Neural cell (in vitro differentiated cells): ENCODE results near the gene SPPL2A. TPM values are rescaled to one million over a fixed set of nuclear protein-coding genes. Genes with fewer than 3 reads are reported as not detected.

Experiments used
- H2AFZ ChIP-seq: fragments of 200-600, 300-800 bp; sonication (generic), shearing (Covaris generic); 2 replicates; pipeline ENCODE4 v1.6.0; 2014; ENCODE audit warnings: low read depth, mild to moderate bottlenecking, antibody characterized with exemption, low read length, moderate library complexity
- H3F3A ChIP-seq: fragments of 200-600 bp; shearing (Covaris generic); 2 replicates; pipeline ENCODE4 v1.6.1; 2016; ENCODE audit warnings: mild to moderate bottlenecking, moderate library complexity, mixed read lengths, antibody characterized with exemption, low read length; ENCODE audit not compliant: insufficient read depth, poor library complexity, severe bottlenecking
- H3K27ac ChIP-seq: fragments of 200-600, 300-800 bp; sonication (generic), shearing (Covaris generic); 2 replicates; pipeline ENCODE4 v1.5.1; 2014; ENCODE audit warnings: mild to moderate bottlenecking, low read length, moderate library complexity
- H3K27me3 ChIP-seq: fragments of 300-800, 200-600 bp; sonication (generic), shearing (Covaris generic); 2 replicates; pipeline ENCODE4 v1.6.0; 2014; ENCODE audit warnings: mild to moderate bottlenecking, low read depth, low read length, moderate library complexity; ENCODE audit not compliant: insufficient read depth
- H3K36me3 ChIP-seq: fragments of 300-800, 200-600 bp; sonication (generic), shearing (Covaris generic); 2 replicates; pipeline ENCODE4 v1.5.1; 2014; ENCODE audit warnings: mild to moderate bottlenecking, antibody characterized with exemption, low read length, moderate library complexity; ENCODE audit not compliant: insufficient read depth
- H3K4me2 ChIP-seq: fragments of 300-800, 200-600 bp; sonication (generic), shearing (Covaris generic); 2 replicates; pipeline ENCODE4 v1.6.0; 2014; ENCODE audit warnings: mild to moderate bottlenecking, low read length
- H3K4me3 ChIP-seq: fragments of 300-800, 200-600 bp; sonication (generic), shearing (Covaris generic); 2 replicates; pipeline ENCODE4 v1.5.1; 2014; ENCODE audit warnings: mild to moderate bottlenecking, low read length, moderate library complexity
- H3K79me2 ChIP-seq: fragments of 200-600 bp; shearing (Covaris generic); replicated peaks from 2 replicates; pipeline ENCODE4 v1.6.0; 2014; ENCODE audit warnings: mild to moderate bottlenecking, low read length, moderate library complexity; ENCODE audit not compliant: insufficient read depth
- H3K9ac ChIP-seq: fragments of 300-800, 200-600 bp; sonication (generic), shearing (Covaris generic); 2 replicates; pipeline ENCODE4 v1.6.1; 2016; ENCODE audit warnings: mild to moderate bottlenecking, low read length, mixed read lengths
- H3K9me2 ChIP-seq: fragments of 200-600 bp; shearing (Covaris generic); 2 replicates; pipeline ENCODE4 v1.6.1; 2016; ENCODE audit warnings: mild to moderate bottlenecking, low read length, mixed read lengths; ENCODE audit not compliant: insufficient read depth
- H3K9me3 ChIP-seq: fragments of 200-600, 300-800 bp; sonication (generic), shearing (Covaris generic); 2 replicates; pipeline ENCODE4 v1.6.1; 2016; ENCODE audit warnings: mild to moderate bottlenecking, mixed run types, low read length, moderate library complexity, mixed read lengths
- H4K20me1 ChIP-seq: fragments of 200-600 bp; shearing (Covaris generic); 2 replicates; pipeline ENCODE4 v1.6.1; 2016; ENCODE audit warnings: mild to moderate bottlenecking, mixed run types; ENCODE audit not compliant: insufficient read depth
- CTCF ChIP-seq: fragments of 450-650 bp; IDR thresholded peaks from 2 replicates; pipeline ENCODE4 v1.5.1; 2014; ENCODE audit warnings: antibody characterized with exemption, mild to moderate bottlenecking, moderate library complexity; ENCODE audit not compliant: poor library complexity, severe bottlenecking
- EP300 ChIP-seq: fragments of 450-650 bp; conservative IDR thresholded peaks from 2 replicates; pipeline ENCODE4 v1.6.1; 2014; ENCODE audit warnings: antibody characterized with exemption, mild to moderate bottlenecking, moderate library complexity; ENCODE audit not compliant: poor library complexity, severe bottlenecking
- EZH2 ChIP-seq: fragments of 200-600, 300-800 bp; shearing (Covaris generic), sonication (generic); IDR thresholded peaks from 2 replicates; pipeline ENCODE4 v1.6.1; 2014; ENCODE audit warnings: antibody characterized with exemption, low read length, borderline replicate concordance, mild to moderate bottlenecking; ENCODE audit not compliant: insufficient read depth, poor library complexity, severe bottlenecking
- MXI1 ChIP-seq: fragments of 450-650 bp; conservative IDR thresholded peaks from 2 replicates; pipeline ENCODE4 v1.6.1; 2014; ENCODE audit warnings: antibody characterized with exemption, mild to moderate bottlenecking; ENCODE audit not compliant: poor library complexity, severe bottlenecking
- POLR2AphosphoS5 ChIP-seq: IDR thresholded peaks from 2 replicates; pipeline ENCODE4 v1.6.1; 2012
- RAD21 ChIP-seq: fragments of 450-650 bp; conservative IDR thresholded peaks from 2 replicates; pipeline ENCODE4 v1.6.1; 2014; ENCODE audit warnings: antibody characterized with exemption, mild to moderate bottlenecking, moderate library complexity
- REST ChIP-seq: IDR thresholded peaks from 2 replicates; pipeline ENCODE4 v1.6.1; 2012; ENCODE audit warnings: borderline replicate concordance
- SMC3 ChIP-seq: fragments of 450-650 bp; conservative IDR thresholded peaks from 2 replicates; pipeline ENCODE4 v1.6.1; 2014; ENCODE audit warnings: antibody characterized with exemption, mild to moderate bottlenecking, moderate library complexity; ENCODE audit not compliant: poor library complexity
- TAF1 ChIP-seq: IDR thresholded peaks from 2 replicates; pipeline ENCODE4 v1.6.1; 2012; ENCODE audit warnings: low read depth
- polyA plus RNA-seq: library from polyadenylated mRNA; depleted of rRNA; stranded (reverse); fragments of >200 nt; gene quantifications from 2 replicates; pipeline ENCODE4 v1.2.3, GENCODE V29; 2014

The SPPL2A gene
- polyA plus RNA-seq, 1 donor from 2014 or later: 29.9 TPM

DNA sequence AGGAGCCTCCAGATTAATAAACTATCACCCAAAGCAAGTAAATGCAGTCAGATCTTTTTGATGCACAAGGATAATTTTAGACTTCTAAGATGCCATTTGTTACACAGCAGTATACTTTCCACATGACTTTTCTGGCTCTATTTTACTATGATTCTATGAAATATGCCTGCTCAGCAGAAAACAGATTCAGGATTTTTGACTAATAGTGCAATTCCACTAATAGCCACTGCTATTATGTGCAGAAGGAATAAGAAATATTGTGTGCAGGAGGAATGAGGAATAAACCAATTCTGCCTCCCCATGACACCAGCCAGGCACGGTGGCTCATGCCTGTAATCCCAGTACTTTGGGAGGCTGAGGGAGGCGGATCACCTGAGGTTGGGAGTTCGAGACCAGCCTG lies 11.5 kb upstream of the SPPL2A start:
- Histone ChIP-seq H3K79me2 (no peaks in the 10 kb centered on the region), H3K4me3 (no peak overlapping the region), H3K27ac (no peak overlapping the region), H3K27me3 (no peaks in the 10 kb centered on the region), H3K9ac (no peak overlapping the region), H3K36me3 (no peaks in the 10 kb centered on the region), H3K9me3 (no peaks in the 10 kb centered on the region), H3K9me2 (no peaks in the 10 kb centered on the region), H3F3A (no peaks in the 10 kb centered on the region), H4K20me1 (no peaks in the 10 kb centered on the region), H2AFZ (no peak overlapping the region), H3K4me2 (no peak overlapping the region)
- no peak for TF ChIP-seq EZH2
- TF ChIP-seq MXI1: no peak
- TF ChIP-seq POLR2AphosphoS5: no peak
- no peak for TF ChIP-seq SMC3
- no peak for TF ChIP-seq RAD21
- TF ChIP-seq CTCF: no peak
- TF ChIP-seq REST: no peak
- no peak for TF ChIP-seq EP300
- TF ChIP-seq TAF1: no peak

- Histone ChIP-seq H3K4me2 (no peak overlapping the region), H4K20me1 (no peaks in the 10 kb centered on the region), H3K79me2 (no peaks in the 10 kb centered on the region), H3K27ac (no peak overlapping the region), H3K27me3 (no peaks in the 10 kb centered on the region), H3K9ac (no peak overlapping the region), H3F3A (no peaks in the 10 kb centered on the region), H3K9me3 (no peaks in the 10 kb centered on the region), H3K4me3 (no peak overlapping the region), H3K36me3 (no peaks in the 10 kb centered on the region), H2AFZ (no peak overlapping the region), H3K9me2 (no peaks in the 10 kb centered on the region)
- no peak for TF ChIP-seq RAD21
- TF ChIP-seq TAF1: no peak
- no peak for TF ChIP-seq REST
- peak; percentile 91 for TF ChIP-seq POLR2AphosphoS5
- TF ChIP-seq SMC3: no peak
- no peak for TF ChIP-seq MXI1
- TF ChIP-seq CTCF: no peak
- peak; percentile 97 for TF ChIP-seq EP300
These were observed 8.9 kb upstream of the SPPL2A start for GRCh38 chr15:50774450-50774849.
